Fibroblast of lung (primary cell): ENCODE data around the gene SBSN.

ENCODE experiments used
- CTCF ChIP-seq, 2 donors: IDR thresholded peaks in 1 of 2; conservative IDR thresholded peaks in 1 of 2; 1 replicate in 1 of 2; 2 replicates in 1 of 2; pipeline ENCODE4 v1.5.1; 2011 to 2012; ENCODE audit warnings: low read length in 2 of 2, control low read depth in 1 of 2, inconsistent platforms in 1 of 2, low read depth in 1 of 2, mild to moderate bottlenecking in 1 of 2
- EZH2 ChIP-seq: IDR thresholded peaks from 2 replicates; pipeline ENCODE4 v1.5.1; 2012; ENCODE audit warnings: low read length, control low read depth, mild to moderate bottlenecking; ENCODE audit errors: missing control alignments

- TF ChIP-seq EZH2: no peak
- TF ChIP-seq CTCF (conservative IDR thresholded peaks at IDR 0.05 in 1 of 2, IDR thresholded peaks at IDR 0.05 in 1 of 2; ENCODE audit: low read depth in 1 of 2, low read length in 2 of 2): no peak
Measured at GRCh38 chr19:35487656-35488182, 40.4 kb downstream of the SBSN start.
